T-helper 1 cell treated with Interleukin-12 subunit alpha and Interleukin-12 subunit beta and Interleukin-4 antibody, amounts not matched to agents 30 μg/mL and 1 μg/mL, for 36 hours (primary cell): ENCODE measurements around the gene SLC45A3.

Source experiments
- H3K27ac Mint-ChIP-seq: one replicate; pipeline ENCODE4 v1.8.0; 2021; ENCODE audit warnings: mild to moderate bottlenecking, mixed read lengths
- H3K27me3 Mint-ChIP-seq: one replicate; pipeline ENCODE4 v1.8.0; 2021; ENCODE audit warnings: low read depth, mixed read lengths
- H3K36me3 Mint-ChIP-seq: one replicate; pipeline ENCODE4 v1.8.0; 2021; ENCODE audit warnings: low read depth, mixed read lengths
- H3K4me1 Mint-ChIP-seq: one replicate; pipeline ENCODE4 v1.8.0; 2021; ENCODE audit warnings: low read depth, mixed read lengths
- H3K4me3 Mint-ChIP-seq: one replicate; pipeline ENCODE4 v1.8.0; 2021; ENCODE audit warnings: mild to moderate bottlenecking, moderate library complexity, mixed read lengths
- H3K9me3 Mint-ChIP-seq: one replicate; pipeline ENCODE4 v1.8.0; 2021; ENCODE audit warnings: mixed read lengths

SLC45A3 gene

GRCh38 chr1:205688171-205689080, 8.1 kb upstream of the SLC45A3 start:
- peaks cover under 1% of the 10 kb centered on the region for H3K4me1 Mint-ChIP-seq

GRCh38 chr1:205687242-205687641, 6.9 kb upstream of the SLC45A3 start:
- Mint-ChIP-seq H3K4me1 (no peaks in the 10 kb centered on the region), H3K27ac (no peak overlapping the region), H3K4me3 (no peak overlapping the region), H3K36me3 (no peaks in the 10 kb centered on the region), H3K9me3 (no peaks in the 10 kb centered on the region), H3K27me3 (peaks cover 15% of the 10 kb centered on the region)

More at GRCh38 chr1:205688171-205689080, 8.1 kb upstream of the SLC45A3 start:
- Mint-ChIP-seq H3K36me3 (no peaks in the 10 kb centered on the region), H3K9me3 (no peaks in the 10 kb centered on the region), H3K27me3 (peaks cover 8% of the 10 kb centered on the region), H3K4me3 (no peak overlapping the region), H3K27ac (no peak overlapping the region)

GRCh38 chr1:205681364-205681763, 1.1 kb upstream of the SLC45A3 start:
- H3K9me3 Mint-ChIP-seq, result no peaks in the 10 kb centered on the region
- H3K36me3 Mint-ChIP-seq, result no peaks in the 10 kb centered on the region
- peaks cover 32% of the 10 kb centered on the region for H3K27me3 Mint-ChIP-seq
- no peak overlapping the region for H3K27ac Mint-ChIP-seq
- H3K4me3 Mint-ChIP-seq, result peak overlapping the region; percentile 64
- peaks cover 11% of the 10 kb centered on the region for H3K4me1 Mint-ChIP-seq

GRCh38 chr1:205678286-205679111, 1.8 kb downstream of the SLC45A3 start:
- Mint-ChIP-seq H3K4me3 (peak overlapping the region; percentile 75), H3K9me3 (no peaks in the 10 kb centered on the region), H3K27me3 (peaks cover 34% of the 10 kb centered on the region), H3K27ac (no peak overlapping the region), H3K4me1 (peaks cover 11% of the 10 kb centered on the region), H3K36me3 (no peaks in the 10 kb centered on the region)

- Mint-ChIP-seq H3K9me3 (no peaks in the 10 kb centered on the region), H3K27ac (no peak overlapping the region), H3K36me3 (no peaks in the 10 kb centered on the region), H3K27me3 (peaks cover 26% of the 10 kb centered on the region), H3K4me3 (no peak overlapping the region), H3K4me1 (peaks cover 11% of the 10 kb centered on the region)
Observed at GRCh38 chr1:205677167-205677566, 3.1 kb downstream of the SLC45A3 start.

GRCh38 chr1:205676597-205676996, 3.7 kb downstream of the SLC45A3 start:
- Mint-ChIP-seq H3K27me3 (peaks cover 21% of the 10 kb centered on the region), H3K36me3 (no peaks in the 10 kb centered on the region), H3K9me3 (no peaks in the 10 kb centered on the region), H3K27ac (no peak overlapping the region), H3K4me1 (peaks cover 11% of the 10 kb centered on the region), H3K4me3 (no peak overlapping the region)

- Mint-ChIP-seq H3K27ac (no peak overlapping the region), H3K9me3 (no peaks in the 10 kb centered on the region), H3K4me3 (no peak overlapping the region), H3K36me3 (no peaks in the 10 kb centered on the region), H3K4me1 (peaks cover 10% of the 10 kb centered on the region), H3K27me3 (peaks cover 15% of the 10 kb centered on the region)
Observed at GRCh38 chr1:205676002-205676401, 4.3 kb downstream of the SLC45A3 start.

- Mint-ChIP-seq H3K27ac (no peak overlapping the region), H3K4me3 (no peak overlapping the region), H3K4me1 (peaks cover 5% of the 10 kb centered on the region), H3K36me3 (no peaks in the 10 kb centered on the region), H3K9me3 (no peaks in the 10 kb centered on the region), H3K27me3 (peaks cover 9% of the 10 kb centered on the region)
Observed at GRCh38 chr1:205675247-205675646, 5.1 kb downstream of the SLC45A3 start.

GRCh38 chr1:205672970-205673369, 7.3 kb downstream of the SLC45A3 start:
- H3K9me3 Mint-ChIP-seq, result no peaks in the 10 kb centered on the region
- no peaks in the 10 kb centered on the region for H3K36me3 Mint-ChIP-seq
- H3K4me3 Mint-ChIP-seq, result no peak overlapping the region
- no peaks in the 10 kb centered on the region for H3K4me1 Mint-ChIP-seq
- H3K27ac Mint-ChIP-seq, result no peak overlapping the region
- peaks cover 3% of the 10 kb centered on the region for H3K27me3 Mint-ChIP-seq

GRCh38 chr1:205672395-205672889, 7.9 kb downstream of the SLC45A3 start:
- Mint-ChIP-seq H3K27me3 (peaks cover 3% of the 10 kb centered on the region), H3K36me3 (no peaks in the 10 kb centered on the region), H3K9me3 (no peaks in the 10 kb centered on the region), H3K4me1 (no peaks in the 10 kb centered on the region), H3K4me3 (no peak overlapping the region), H3K27ac (no peak overlapping the region)

GRCh38 chr1:205670611-205671430, 9.5 kb downstream of the SLC45A3 start:
- no peak overlapping the region for H3K4me3 Mint-ChIP-seq
- H3K27ac Mint-ChIP-seq, result no peak overlapping the region
- H3K4me1 Mint-ChIP-seq, result no peaks in the 10 kb centered on the region

GRCh38 chr1:205670150-205670446, 10.2 kb downstream of the SLC45A3 start:
- H3K4me3 Mint-ChIP-seq, result no peak overlapping the region
- H3K36me3 Mint-ChIP-seq, result no peaks in the 10 kb centered on the region
- no peak overlapping the region for H3K27ac Mint-ChIP-seq
- H3K9me3 Mint-ChIP-seq, result no peaks in the 10 kb centered on the region
- H3K4me1 Mint-ChIP-seq, result no peaks in the 10 kb centered on the region
- no peaks in the 10 kb centered on the region for H3K27me3 Mint-ChIP-seq

More at GRCh38 chr1:205670611-205671430, 9.5 kb downstream of the SLC45A3 start:
- Mint-ChIP-seq H3K36me3 (no peaks in the 10 kb centered on the region), H3K9me3 (no peaks in the 10 kb centered on the region), H3K27me3 (no peaks in the 10 kb centered on the region)

GRCh38 chr1:205669341-205670149, 10.8 kb downstream of the SLC45A3 start:
- Mint-ChIP-seq H3K27me3 (no peaks in the 10 kb centered on the region), H3K36me3 (no peaks in the 10 kb centered on the region), H3K4me3 (no peak overlapping the region), H3K4me1 (no peaks in the 10 kb centered on the region), H3K9me3 (no peaks in the 10 kb centered on the region), H3K27ac (no peak overlapping the region)
